ENCODE measurements around the gene WNT8A.

GRCh38 chr5:138103319-138103637, 19.4 kb downstream of the WNT8A start:
- TF ChIP-seq, protein P1, sequence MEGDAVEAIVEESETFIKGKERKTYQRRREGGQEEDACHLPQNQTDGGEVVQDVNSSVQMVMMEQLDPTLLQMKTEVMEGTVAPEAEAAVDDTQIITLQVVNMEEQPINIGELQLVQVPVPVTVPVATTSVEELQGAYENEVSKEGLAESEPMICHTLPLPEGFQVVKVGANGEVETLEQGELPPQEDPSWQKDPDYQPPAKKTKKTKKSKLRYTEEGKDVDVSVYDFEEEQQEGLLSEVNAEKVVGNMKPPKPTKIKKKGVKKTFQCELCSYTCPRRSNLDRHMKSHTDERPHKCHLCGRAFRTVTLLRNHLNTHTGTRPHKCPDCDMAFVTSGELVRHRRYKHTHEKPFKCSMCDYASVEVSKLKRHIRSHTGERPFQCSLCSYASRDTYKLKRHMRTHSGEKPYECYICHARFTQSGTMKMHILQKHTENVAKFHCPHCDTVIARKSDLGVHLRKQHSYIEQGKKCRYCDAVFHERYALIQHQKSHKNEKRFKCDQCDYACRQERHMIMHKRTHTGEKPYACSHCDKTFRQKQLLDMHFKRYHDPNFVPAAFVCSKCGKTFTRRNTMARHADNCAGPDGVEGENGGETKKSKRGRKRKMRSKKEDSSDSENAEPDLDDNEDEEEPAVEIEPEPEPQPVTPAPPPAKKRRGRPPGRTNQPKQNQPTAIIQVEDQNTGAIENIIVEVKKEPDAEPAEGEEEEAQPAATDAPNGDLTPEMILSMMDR (IDR thresholded peaks at IDR 0.05; ENCODE audit: control extremely low read depth in 1 of 3, insufficient read depth in 1 of 3, low read depth in 1 of 3, low read length in 3 of 3) = no peak
- no peak for TF ChIP-seq TEAD4 (IDR thresholded peaks at IDR 0.05; ENCODE audit: low read depth, low read length)
- no peak for TF ChIP-seq PHF8 (conservative IDR thresholded peaks at IDR 0.05; ENCODE audit: low read depth, low read length)
- TF ChIP-seq, protein P2, sequence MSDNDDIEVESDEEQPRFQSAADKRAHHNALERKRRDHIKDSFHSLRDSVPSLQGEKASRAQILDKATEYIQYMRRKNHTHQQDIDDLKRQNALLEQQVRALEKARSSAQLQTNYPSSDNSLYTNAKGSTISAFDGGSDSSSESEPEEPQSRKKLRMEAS (IDR thresholded peaks at IDR 0.05) = no peak
- TF ChIP-seq TAF1 (IDR thresholded peaks at IDR 0.05; ENCODE audit: low read depth, low read length) = no peak
- no peak for TF ChIP-seq CREB1 (IDR thresholded peaks at IDR 0.05)
- no peak for TF ChIP-seq POLR2AphosphoS5 (IDR thresholded peaks at IDR 0.05; ENCODE audit: low read depth, low read length)
